Subcutaneous abdominal adipose tissue (tissue), 5 donors: ENCODE data around the gene FBXL12.
A peak's percentile ranks its signal among the peaks of the same experiment; 100 is the strongest.

Experiments used
- H3K27ac ChIP-seq: one replicate; pipeline ENCODE4 v1.7.0; 2013; ENCODE audit warnings: low read depth, mild to moderate bottlenecking, inconsistent platforms, low read length, moderate library complexity
- H3K27me3 ChIP-seq, 5 donors: one replicate each; pipeline ENCODE4 v1.7.0; 2013; ENCODE audit warnings: low read length in 5 of 5, inconsistent platforms in 1 of 5; ENCODE audit not compliant: control insufficient read depth in 5 of 5, insufficient read depth in 4 of 5
- H3K36me3 ChIP-seq, 5 donors: one replicate each; pipeline ENCODE4 v1.7.0; 2013; ENCODE audit warnings: low read length in 5 of 5; ENCODE audit not compliant: control insufficient read depth in 5 of 5, insufficient read depth in 5 of 5
- H3K4me1 ChIP-seq, 5 donors: one replicate each; pipeline ENCODE4 v1.7.0; 2013; ENCODE audit warnings: low read length in 5 of 5, mild to moderate bottlenecking in 3 of 5, moderate library complexity in 1 of 5; ENCODE audit not compliant: control insufficient read depth in 5 of 5, insufficient read depth in 5 of 5
- H3K4me3 ChIP-seq, 5 donors: one replicate each; pipeline ENCODE4 v1.7.0; 2013; ENCODE audit warnings: low read length in 5 of 5, low read depth in 1 of 5
- H3K9ac ChIP-seq, 5 donors: one replicate each; pipeline ENCODE4 v1.7.0; 2013; ENCODE audit warnings: low read length in 5 of 5, mild to moderate bottlenecking in 4 of 5, moderate library complexity in 3 of 5
- H3K9me3 ChIP-seq, 5 donors: one replicate each; pipeline ENCODE4 v1.7.0; 2013; ENCODE audit warnings: low read length in 5 of 5; ENCODE audit not compliant: control insufficient read depth in 5 of 5
- donor health status: healthy.
- donor health status: healthy.
- donor health status: healthy.
- donor health status: healthy.
- donor health status: healthy.

The FBXL12 gene

DNA sequence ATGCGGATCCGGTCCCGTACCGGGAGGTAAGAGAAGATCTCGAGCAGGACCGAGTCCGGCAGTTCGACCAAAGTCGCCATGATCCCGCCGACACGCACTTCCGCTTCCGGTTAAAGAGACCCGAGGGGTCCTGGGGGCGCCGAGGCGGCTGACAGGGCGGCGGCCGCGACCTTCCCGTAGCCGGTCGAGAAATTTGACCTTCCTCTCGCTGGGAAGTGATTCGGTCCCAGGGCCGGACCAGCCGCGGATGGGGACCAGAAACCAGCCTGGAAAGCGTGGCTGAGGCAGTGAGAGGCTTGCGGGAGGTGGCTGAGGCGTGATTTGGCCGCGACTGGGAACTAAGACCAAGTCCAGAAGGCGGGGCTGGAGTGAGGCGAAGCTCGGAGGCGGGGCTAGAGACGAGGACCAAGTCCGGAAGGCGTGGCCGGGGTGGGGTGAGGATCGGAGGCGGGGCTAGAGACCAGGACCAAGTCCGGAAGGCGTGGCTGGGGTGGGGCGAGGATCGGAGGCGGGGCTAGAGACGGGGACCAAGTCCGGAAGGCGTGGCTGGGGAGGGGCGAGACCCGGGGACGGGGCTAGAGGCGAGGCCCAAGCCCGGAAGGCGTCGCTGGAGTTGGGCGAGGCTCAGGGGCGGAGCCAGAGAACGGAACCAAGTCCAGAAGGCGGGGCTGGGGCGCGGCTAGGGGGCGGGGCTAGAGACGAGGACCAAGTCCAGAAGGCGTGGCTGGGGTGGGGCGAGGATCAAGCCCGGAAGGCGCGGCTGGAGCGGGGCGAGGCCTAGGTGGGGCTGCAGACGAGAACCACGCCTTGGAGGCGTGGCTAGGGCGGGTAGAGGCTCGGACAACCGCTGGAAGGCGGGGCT is at the start of gene FBXL12:
Gene FBXL12 (minus strand): TSS at position 346 of the 862 bp plus-strand sequence. CDS start 266 bp downstream, at position 80.
- Histone ChIP-seq H3K27me3 (no peaks in the 10 kb centered on the region), H3K9ac (peak within 1 kb of the TSS in 4 of 5 donors; percentile 88 to 98 (median 95)), H3K27ac (peak within 1 kb of the TSS; percentile 84), H3K4me1 (peaks cover 2 to 26% (median 18%) of the 10 kb centered on the region in 5 donors), H3K36me3 (peaks cover 0 to 3% (median 0%) of the 10 kb centered on the region in 5 donors), H3K4me3 (peak within 1 kb of the TSS; percentile 75 to 96 (median 89)), H3K9me3 (no peaks in the 10 kb centered on the region)

DNA sequence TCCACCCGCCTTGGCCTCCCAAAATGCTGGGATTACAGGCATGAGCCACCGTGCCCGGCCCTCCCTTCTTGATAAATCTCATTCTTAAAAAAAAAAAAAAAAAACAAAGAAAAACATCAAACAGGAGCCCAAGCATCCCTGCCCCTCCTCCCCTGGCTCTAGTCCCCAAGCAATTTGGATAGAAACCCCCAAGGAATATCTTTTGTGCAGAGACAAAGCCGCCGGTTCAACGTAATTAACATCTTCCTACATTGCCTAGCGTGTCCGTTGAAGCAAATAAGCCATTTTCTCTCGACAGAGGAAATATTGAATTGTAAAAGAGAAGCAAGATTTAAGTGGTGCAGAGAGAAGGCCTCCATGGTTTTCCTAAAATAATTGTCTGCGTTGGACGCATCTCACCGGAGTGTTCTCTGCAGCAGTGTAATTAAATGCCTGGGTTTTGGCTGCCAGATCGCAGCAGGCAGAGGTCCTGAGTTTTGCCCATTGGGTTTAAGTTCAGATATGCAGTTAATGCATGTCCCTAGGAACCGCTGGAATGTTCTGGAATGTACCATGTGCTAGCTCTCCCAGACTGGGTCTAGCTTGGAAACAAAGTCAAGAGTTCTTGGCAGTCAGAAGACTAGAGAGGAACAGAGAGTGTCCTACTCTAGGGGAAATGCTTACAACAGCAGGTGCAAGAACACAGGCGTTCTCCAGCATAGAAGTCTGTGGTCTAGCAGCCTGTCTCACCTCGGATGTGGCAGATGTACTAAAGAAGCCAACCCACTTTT is 47.0 kb upstream of the FBXL12 start:
- no peaks in the 10 kb centered on the region for H3K27me3 ChIP-seq
- peak overlapping the region in 2 of 5 donors; percentile 17 to 39 for H3K4me3 ChIP-seq
- peaks cover 2 to 29% (median 25%) of the 10 kb centered on the region in 5 donors for H3K4me1 ChIP-seq
- H3K27ac ChIP-seq: peak overlapping the region; percentile 80
- no peaks in the 10 kb centered on the region for H3K9me3 ChIP-seq
- peak overlapping the region in 1 of 5 donors; percentile 13 for H3K9ac ChIP-seq
- peaks cover 0 to 4% (median 0%) of the 10 kb centered on the region in 5 donors for H3K36me3 ChIP-seq

GRCh38 chr19:9863759-9864158 is 44.9 kb upstream of the FBXL12 start:
- Histone ChIP-seq H3K36me3 (peaks cover 0 to 4% (median 0%) of the 10 kb centered on the region in 5 donors), H3K4me3 (no peak overlapping the region), H3K9me3 (no peaks in the 10 kb centered on the region), H3K27me3 (no peaks in the 10 kb centered on the region), H3K27ac (no peak overlapping the region), H3K9ac (no peak overlapping the region), H3K4me1 (peaks cover 2 to 23% (median 20%) of the 10 kb centered on the region in 5 donors)

DNA sequence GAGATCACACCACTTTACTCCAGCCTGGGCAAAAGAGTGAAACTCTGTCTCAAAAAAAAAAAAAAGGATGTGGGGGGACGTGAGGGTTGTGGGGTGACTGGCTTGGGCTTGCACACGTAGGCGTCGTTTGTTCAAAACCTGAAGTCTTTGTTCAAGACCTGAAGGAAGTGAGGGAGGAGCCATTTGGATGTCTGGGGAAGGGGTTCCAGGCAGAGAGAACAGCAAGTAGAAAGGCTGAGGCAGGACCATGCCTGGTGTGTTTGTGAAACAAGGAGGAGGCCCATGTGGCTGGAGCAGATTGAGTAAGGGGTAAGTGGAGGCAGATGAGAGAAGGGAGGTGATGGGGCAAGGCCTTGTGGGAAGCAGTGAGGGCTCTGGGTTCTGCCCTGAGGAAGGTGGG is 44.1 kb upstream of the FBXL12 start:
- H3K4me1 ChIP-seq: peaks cover 2 to 30% (median 18%) of the 10 kb centered on the region in 5 donors
- H3K27ac ChIP-seq: no peak overlapping the region
- H3K4me3 ChIP-seq: no peak overlapping the region

GRCh38 chr19:9861503-9861902 is 42.6 kb upstream of the FBXL12 start:
- peaks cover 0 to 21% (median 11%) of the 10 kb centered on the region in 5 donors for H3K4me1 ChIP-seq
- no peak overlapping the region for H3K9ac ChIP-seq
- H3K36me3 ChIP-seq: peaks cover 0 to 21% (median 14%) of the 10 kb centered on the region in 5 donors
- H3K4me3 ChIP-seq: no peak overlapping the region
- no peaks in the 10 kb centered on the region for H3K27me3 ChIP-seq
- H3K27ac ChIP-seq: no peak overlapping the region
- no peaks in the 10 kb centered on the region for H3K9me3 ChIP-seq

More for the DNA sequence above, 44.1 kb upstream of the FBXL12 start:
- Histone ChIP-seq H3K9me3 (no peaks in the 10 kb centered on the region), H3K27me3 (no peaks in the 10 kb centered on the region), H3K9ac (no peak overlapping the region), H3K36me3 (peaks cover 0 to 7% (median under 1%) of the 10 kb centered on the region in 5 donors)

- Histone ChIP-seq H3K27me3 (no peaks in the 10 kb centered on the region), H3K36me3 (peaks cover 0 to 27% (median 18%) of the 10 kb centered on the region in 5 donors), H3K9ac (no peak overlapping the region), H3K4me3 (no peak overlapping the region), H3K4me1 (peaks cover 0 to 11% (median 2%) of the 10 kb centered on the region in 5 donors), H3K9me3 (no peaks in the 10 kb centered on the region), H3K27ac (no peak overlapping the region)
Observed at GRCh38 chr19:9860407-9860806, 41.5 kb upstream of the FBXL12 start.

DNA sequence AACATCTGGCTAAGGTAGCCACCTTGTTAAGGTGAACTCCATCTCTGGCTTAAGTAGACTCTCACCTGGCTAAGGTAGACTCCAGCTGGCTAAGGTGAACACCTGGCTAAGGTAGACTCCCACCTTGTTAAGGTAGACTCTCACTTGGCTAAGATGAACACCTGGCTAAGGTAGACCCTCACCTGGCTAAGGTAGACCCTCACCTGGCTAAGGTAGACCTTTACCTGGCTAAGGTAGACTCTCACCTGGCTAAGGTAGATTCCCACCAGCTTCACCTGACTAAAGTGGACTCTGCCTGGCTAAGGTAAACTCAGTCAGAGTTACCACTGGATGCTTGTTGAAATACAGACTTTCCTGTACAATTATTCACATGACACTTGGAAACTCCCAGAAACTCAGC is 39.9 kb upstream of the FBXL12 start:
- H3K27me3 ChIP-seq: no peaks in the 10 kb centered on the region
- H3K9ac ChIP-seq: no peak overlapping the region
- peaks cover 0 to 11% (median 0%) of the 10 kb centered on the region in 5 donors for H3K4me1 ChIP-seq
- H3K36me3 ChIP-seq: peaks cover 0 to 38% (median 26%) of the 10 kb centered on the region in 5 donors
- H3K4me3 ChIP-seq: no peak overlapping the region
- no peak overlapping the region for H3K27ac ChIP-seq
- H3K9me3 ChIP-seq: no peaks in the 10 kb centered on the region

DNA sequence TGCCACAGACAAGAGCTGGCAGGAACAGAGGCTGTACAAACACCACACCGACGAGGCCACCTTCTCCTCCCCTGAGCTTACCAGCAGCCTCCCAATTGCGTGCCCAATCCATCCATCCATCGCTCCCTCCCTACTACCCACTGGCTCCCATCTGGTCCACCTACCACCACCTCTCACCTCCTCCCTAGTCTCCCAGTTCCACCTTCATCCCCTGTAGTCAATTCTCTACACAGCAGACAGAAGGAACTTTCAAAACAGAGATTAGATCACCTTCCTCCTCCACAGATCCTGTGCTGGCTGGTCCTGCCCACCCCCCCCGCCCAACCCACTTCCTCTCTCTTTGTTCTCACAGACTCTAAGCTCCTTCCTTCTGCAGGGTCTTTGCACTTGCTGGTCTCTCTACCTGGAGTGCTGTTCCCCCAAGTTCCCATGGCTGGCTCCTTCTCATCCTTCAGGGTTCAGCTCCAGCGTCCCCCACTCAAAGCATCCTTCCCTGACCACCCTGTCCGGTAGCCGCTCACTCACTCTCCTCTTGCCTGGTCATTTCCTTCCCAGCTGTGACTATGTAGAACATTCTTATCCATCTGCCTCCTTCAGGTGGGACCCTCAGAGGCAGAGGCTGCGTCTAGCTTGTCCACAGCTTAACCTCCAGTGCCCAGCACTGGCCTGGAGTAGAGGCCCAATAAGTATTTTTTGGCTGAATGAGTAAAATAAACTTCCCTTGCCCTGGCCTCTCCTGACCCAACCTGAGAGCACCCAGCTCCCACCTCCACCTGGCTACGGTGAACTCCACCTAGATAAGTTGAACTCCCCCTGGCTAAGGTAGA is 39.3 kb upstream of the FBXL12 start:
- Histone ChIP-seq H3K4me1 (peaks cover 0 to 11% (median 2%) of the 10 kb centered on the region in 5 donors), H3K9ac (no peak overlapping the region), H3K4me3 (no peak overlapping the region), H3K9me3 (no peaks in the 10 kb centered on the region), H3K36me3 (peaks cover 0 to 37% (median 26%) of the 10 kb centered on the region in 5 donors), H3K27ac (no peak overlapping the region), H3K27me3 (no peaks in the 10 kb centered on the region)

DNA sequence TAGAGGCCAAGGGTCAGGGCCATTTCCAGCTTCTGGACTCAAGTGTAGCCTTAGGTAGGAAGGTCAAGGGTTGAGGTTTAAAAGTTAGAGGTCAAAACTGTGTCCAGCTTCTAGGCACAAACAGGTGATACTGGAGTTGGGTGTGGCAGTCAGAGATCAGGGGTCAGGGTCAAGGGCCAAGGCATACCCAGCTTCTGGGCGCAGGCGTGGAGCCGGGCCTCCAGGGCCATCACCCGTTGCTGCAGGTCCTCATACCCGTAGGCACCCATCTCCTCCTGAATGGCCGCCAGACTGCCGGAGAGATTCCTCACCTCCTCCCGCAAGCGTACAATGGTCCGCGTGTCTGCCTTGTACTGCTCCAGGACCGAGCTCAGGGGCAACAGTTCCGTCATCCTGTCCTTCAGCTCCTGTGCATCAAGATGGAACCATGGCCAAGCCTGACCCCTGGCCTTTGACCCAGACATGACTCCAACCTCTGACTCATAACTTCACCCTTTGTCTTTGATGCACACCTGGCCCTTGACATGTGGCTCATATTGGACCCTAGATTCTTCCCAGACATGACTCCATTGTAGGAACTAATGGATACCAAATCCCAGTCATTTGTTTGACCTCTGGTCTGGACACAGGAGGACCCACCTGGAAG is 38.3 kb upstream of the FBXL12 start:
- Histone ChIP-seq H3K9ac (no peak overlapping the region), H3K27ac (no peak overlapping the region), H3K36me3 (peaks cover 0 to 36% (median 26%) of the 10 kb centered on the region in 5 donors), H3K4me3 (no peak overlapping the region), H3K27me3 (no peaks in the 10 kb centered on the region), H3K4me1 (peaks cover 0 to 11% (median 2%) of the 10 kb centered on the region in 5 donors), H3K9me3 (no peaks in the 10 kb centered on the region)
